Kidney (tissue), 14 donors: ENCODE results near the gene ZC3H12D. TPM values are rescaled to one million over a fixed set of nuclear protein-coding genes. Genes with fewer than 3 reads are reported as not detected.

ENCODE experiments used
- DNase-seq, 5 donors: peaks; one replicate each; pipeline ENCODE4 v3.0.0-alpha.2; 2013 to 2020
- FAIRE-seq: peaks from 2 replicates; lab custom pipeline; 2012; peaks lifted over from hg19 to GRCh38; lab: Jason Lieb, UNC
- H3K27ac ChIP-seq, 2 donors: one replicate each; pipeline ENCODE4 v1.7.0; 2013; ENCODE audit warnings: low read depth in 2 of 2, low read length in 2 of 2, inconsistent platforms in 1 of 2
- H3K27me3 ChIP-seq: one replicate; pipeline ENCODE4 v1.7.1; 2013; ENCODE audit warnings: low read length, inconsistent platforms; ENCODE audit not compliant: control insufficient read depth, insufficient read depth
- H3K36me3 ChIP-seq, 3 donors: one replicate each; pipeline versions ENCODE4 v1.7.0 to v1.7.1; 2013; ENCODE audit warnings: low read length in 3 of 3, control low read depth in 1 of 3, inconsistent platforms in 1 of 3; ENCODE audit not compliant: insufficient read depth in 3 of 3, control insufficient read depth in 2 of 3
- H3K4me1 ChIP-seq, 3 donors: one replicate each; pipeline versions ENCODE4 v1.7.0 to v1.7.1; 2013; ENCODE audit warnings: low read length in 3 of 3, inconsistent platforms in 1 of 3, low read depth in 1 of 3; ENCODE audit not compliant: control insufficient read depth in 2 of 3, insufficient read depth in 2 of 3
- H3K4me3 ChIP-seq, 3 donors: one replicate each; pipeline versions ENCODE4 v1.7.0 to v1.8.1; 2013; ENCODE audit warnings: low read length in 3 of 3, control low read depth in 1 of 3, inconsistent platforms in 1 of 3
- H3K9ac ChIP-seq, 3 donors: one replicate each; pipeline versions ENCODE4 v1.7.0 to v1.7.1; 2013; ENCODE audit warnings: low read length in 3 of 3, control low read depth in 1 of 3, inconsistent platforms in 1 of 3
- H3K9me3 ChIP-seq, 3 donors: one replicate each; pipeline versions ENCODE4 v1.7.0 to v1.7.1; 2013; ENCODE audit warnings: low read length in 3 of 3, control low read depth in 1 of 3, inconsistent platforms in 1 of 3; ENCODE audit not compliant: control insufficient read depth in 2 of 3, insufficient read depth in 1 of 3
- intact Hi-C: fragments of 100-400 bp; cut with DNase I; formaldehyde crosslinking; loops from one replicate; pipeline ENCODE4 v1.11.1; 2022
- polyA plus RNA-seq: library from polyadenylated mRNA; stranded (reverse); fragments of 350-450 nt; fragmentation: Illumina TruSeq; extraction: RNeasy Lipid Tissue Mini Kit (QIAGEN cat#74804); gene quantifications from one replicate; pipeline ENCODE4 v1.2.3, GENCODE V29; 2014; ENCODE audit warnings: low read depth, low replicate concordance; ENCODE audit not compliant: insufficient read depth
- total RNA-seq: library from RNA; stranded (reverse); fragmentation: NEBNext Ultra II Directional; extraction: Animal tissue kit (Norgen Biotek cat#: 25700); gene quantifications from one replicate; pipeline ENCODE4 v1.2.1, GENCODE V29; 2021
- TF ChIP-seq, protein P1 (sequence below): IDR thresholded peaks from 3 replicates; pipeline ENCODE4 v1.5.1; 2012; ENCODE audit warnings: mild to moderate bottlenecking, moderate library complexity, borderline replicate concordance; ENCODE audit not compliant: insufficient read depth; ENCODE audit errors: extremely low read depth
- donor health status: control.
- donor health status: control.
- donor health status: control.
- donor health status: control.
- donor health status: control.
- donor health status: DM: yes; HTN: yes; CAD: no.
- donor health status: Normal renal cell carcinoma (clear cell type).

Gene ZC3H12D
- total and polyA plus RNA-seq, 2 donors from 2014 or later = 0.82 to 3.7 TPM

DNA sequence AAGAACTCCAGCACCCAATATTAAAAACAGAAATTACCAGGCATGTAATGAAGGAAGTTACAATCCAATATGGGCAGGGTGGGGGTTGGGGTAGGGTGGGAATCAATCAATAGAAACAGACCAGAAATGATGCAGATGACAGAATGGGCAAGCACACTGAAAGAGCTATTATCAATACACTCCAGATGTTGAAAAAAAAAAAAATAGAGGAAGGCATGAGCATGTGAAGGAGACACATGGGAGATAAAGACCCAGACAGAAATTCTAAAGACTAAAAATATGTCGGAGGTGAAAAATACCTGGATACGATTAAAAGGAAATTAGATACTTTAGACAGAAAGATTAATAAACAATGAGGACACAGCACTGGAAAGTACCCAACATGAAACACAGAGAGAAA is 19.1 kb upstream of the ZC3H12D start:
- intact Hi-C loops = no loop called here
- no peak for FAIRE-seq

DNA sequence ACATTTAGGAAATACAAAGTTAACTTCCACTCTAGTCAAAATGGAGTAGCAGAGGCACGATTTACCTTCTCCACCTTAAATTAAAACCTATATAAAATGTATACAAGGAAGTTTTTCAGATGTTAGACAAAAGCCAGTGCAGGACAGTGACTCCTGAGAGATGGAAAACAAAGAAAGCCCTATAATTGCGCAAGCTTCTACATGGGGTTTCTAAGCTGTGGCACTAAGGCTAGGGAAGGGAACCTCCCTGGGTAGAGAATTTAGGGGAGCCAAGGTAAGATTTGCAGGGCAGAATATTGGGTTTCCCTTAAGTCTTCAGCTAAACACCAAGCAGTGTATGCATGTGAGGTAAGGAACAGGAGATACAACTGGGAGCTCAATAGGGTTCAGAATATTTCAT is 18.5 kb upstream of the ZC3H12D start:
- FAIRE-seq (no peak), DNase-seq (no peak)
- Histone ChIP-seq H3K4me3 (no peak overlapping the region), H3K27ac (no peak overlapping the region), H3K36me3 (peaks cover 0 to 3% (median 3%) of the 10 kb centered on the region in 3 donors), H3K27me3 (no peaks in the 10 kb centered on the region), H3K9ac (no peak overlapping the region), H3K9me3 (no peaks in the 10 kb centered on the region), H3K4me1 (no peaks in the 10 kb centered on the region)
- TF ChIP-seq, protein P1, sequence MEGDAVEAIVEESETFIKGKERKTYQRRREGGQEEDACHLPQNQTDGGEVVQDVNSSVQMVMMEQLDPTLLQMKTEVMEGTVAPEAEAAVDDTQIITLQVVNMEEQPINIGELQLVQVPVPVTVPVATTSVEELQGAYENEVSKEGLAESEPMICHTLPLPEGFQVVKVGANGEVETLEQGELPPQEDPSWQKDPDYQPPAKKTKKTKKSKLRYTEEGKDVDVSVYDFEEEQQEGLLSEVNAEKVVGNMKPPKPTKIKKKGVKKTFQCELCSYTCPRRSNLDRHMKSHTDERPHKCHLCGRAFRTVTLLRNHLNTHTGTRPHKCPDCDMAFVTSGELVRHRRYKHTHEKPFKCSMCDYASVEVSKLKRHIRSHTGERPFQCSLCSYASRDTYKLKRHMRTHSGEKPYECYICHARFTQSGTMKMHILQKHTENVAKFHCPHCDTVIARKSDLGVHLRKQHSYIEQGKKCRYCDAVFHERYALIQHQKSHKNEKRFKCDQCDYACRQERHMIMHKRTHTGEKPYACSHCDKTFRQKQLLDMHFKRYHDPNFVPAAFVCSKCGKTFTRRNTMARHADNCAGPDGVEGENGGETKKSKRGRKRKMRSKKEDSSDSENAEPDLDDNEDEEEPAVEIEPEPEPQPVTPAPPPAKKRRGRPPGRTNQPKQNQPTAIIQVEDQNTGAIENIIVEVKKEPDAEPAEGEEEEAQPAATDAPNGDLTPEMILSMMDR = no peak
- intact Hi-C loops = no loop called here

More for the DNA sequence above, 19.1 kb upstream of the ZC3H12D start:
- TF ChIP-seq, protein P1 = no peak
- no peak overlapping the region for H3K27ac ChIP-seq
- H3K9me3 ChIP-seq = no peaks in the 10 kb centered on the region
- H3K4me3 ChIP-seq = no peak overlapping the region
- no peaks in the 10 kb centered on the region for H3K27me3 ChIP-seq
- H3K4me1 ChIP-seq = no peaks in the 10 kb centered on the region
- no peak for DNase-seq
- H3K9ac ChIP-seq = no peak overlapping the region
- H3K36me3 ChIP-seq = peaks cover 0 to 3% (median 3%) of the 10 kb centered on the region in 3 donors

DNA sequence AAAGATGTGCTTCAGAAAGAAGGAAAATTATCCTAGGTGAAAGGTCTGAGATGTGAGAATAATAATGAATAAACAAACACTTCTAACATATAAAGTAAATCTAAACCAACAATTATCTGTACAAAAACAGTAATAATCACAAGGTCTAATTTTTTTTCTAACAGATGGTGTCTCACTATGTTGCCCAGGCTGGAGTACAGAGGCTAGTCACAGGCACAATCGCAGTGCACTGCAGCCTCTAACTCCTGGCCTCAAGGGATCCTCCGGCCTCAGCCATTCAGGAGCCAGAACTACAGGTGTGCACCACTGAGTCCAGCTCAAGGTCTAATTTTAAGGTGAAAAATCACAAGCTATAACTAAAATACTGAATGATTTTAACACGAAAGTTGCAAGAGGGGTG is 17.0 kb upstream of the ZC3H12D start:
- Histone ChIP-seq H3K4me3 (no peak overlapping the region), H3K9ac (no peak overlapping the region), H3K36me3 (peaks cover 0 to 3% (median 3%) of the 10 kb centered on the region in 3 donors), H3K27me3 (no peaks in the 10 kb centered on the region), H3K4me1 (no peaks in the 10 kb centered on the region), H3K27ac (no peak overlapping the region), H3K9me3 (no peaks in the 10 kb centered on the region)
- TF ChIP-seq, protein P1 = no peak
- DNase-seq (no peak), FAIRE-seq (no peak)
- intact Hi-C loops = no loop called here

DNA sequence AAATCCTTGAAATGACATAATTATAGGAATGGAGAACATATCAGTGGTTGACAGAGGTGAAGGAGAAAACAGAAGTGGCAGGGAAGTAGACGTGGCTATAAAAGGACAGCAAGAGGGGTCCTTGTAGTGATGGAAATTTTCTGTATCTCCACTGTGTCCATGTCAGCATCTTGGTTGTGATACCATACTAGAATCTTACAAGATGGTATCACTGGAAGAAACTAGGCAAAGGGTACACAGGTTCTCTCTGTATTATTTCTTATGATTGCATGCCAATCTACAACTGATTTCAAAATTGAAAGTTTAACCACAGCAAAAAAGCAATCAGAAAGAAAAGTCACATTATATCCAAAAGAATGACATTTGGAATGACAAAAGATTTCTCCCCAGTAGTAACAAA is 16.4 kb upstream of the ZC3H12D start:
- H3K9ac ChIP-seq = no peak overlapping the region
- TF ChIP-seq, protein P1 = no peak
- H3K27me3 ChIP-seq = no peaks in the 10 kb centered on the region
- H3K4me3 ChIP-seq = no peak overlapping the region
- H3K36me3 ChIP-seq = peaks cover 0 to 3% (median 3%) of the 10 kb centered on the region in 3 donors
- DNase-seq = no peak
- no peaks in the 10 kb centered on the region for H3K4me1 ChIP-seq
- no peak for FAIRE-seq
- intact Hi-C loops = no loop called here
- no peak overlapping the region for H3K27ac ChIP-seq
- H3K9me3 ChIP-seq = no peaks in the 10 kb centered on the region
